Right lobe of liver (tissue), 4 donors: ENCODE results near the gene SRSF1.

Experiments used
- CTCF ChIP-seq, 4 donors: fragments of 200-600 bp in 3 of 4; fragments of 450-650 bp in 1 of 4; IDR thresholded peaks; one replicate each; pipeline versions ENCODE4 v1.5.1 to v1.8.0; 2016 to 2022; ENCODE audit warnings: antibody characterized with exemption in 4 of 4, mild to moderate bottlenecking in 2 of 4
- POLR2A ChIP-seq: fragments of 450-650 bp; IDR thresholded peaks from one replicate; pipeline ENCODE4 v1.6.1; 2017; ENCODE audit warnings: antibody characterized with exemption, mild to moderate bottlenecking
- donor health status: DM: no; HTN: no; CAD: no.
- donor health status: DM: no; HTN: no; CAD: no.
- donor health status: DM: no; HTN: yes; CAD: no.

- TF ChIP-seq CTCF (IDR thresholded peaks at IDR 0.05) (no peak), POLR2A (no peak)
Observed at GRCh38 chr17:57959929-57960328, 47.1 kb downstream of the SRSF1 start.
